K562 (cell line): Measurements from ENCODE around the gene LRMDA. TPM values are rescaled to one million over a fixed set of nuclear protein-coding genes. Genes with fewer than 3 reads are reported as not detected.

ENCODE experiments used
- AFF1 ChIP-seq, 2 experiments: fragments of 450-650 bp; IDR thresholded peaks; 2 replicates each; pipeline ENCODE4 v1.6.1; 2018; ENCODE audit warnings: mild to moderate bottlenecking in 2 of 2, low read depth in 1 of 2; ENCODE audit not compliant: partially characterized antibody in 2 of 2
- BCOR ChIP-seq: fragments of 450-650 bp; IDR thresholded peaks from 2 replicates; pipeline ENCODE4 v1.6.1; 2016
- EP300 ChIP-seq: IDR thresholded peaks from 2 replicates; pipeline ENCODE4 v1.6.1; 2012; ENCODE audit warnings: low read length, improper control_type of control experiment
- ESRRA ChIP-seq: fragments of 450-650 bp; IDR thresholded peaks from 2 replicates; pipeline ENCODE4 v1.6.1; 2014; ENCODE audit warnings: low read depth, mild to moderate bottlenecking, moderate library complexity, borderline replicate concordance
- NFE2L1 ChIP-seq: fragments of 450-650 bp; IDR thresholded peaks from 2 replicates; pipeline ENCODE4 v1.6.1; 2016; ENCODE audit warnings: missing genetic modification characterization, low read depth, mild to moderate bottlenecking, missing compliant biosample characterization, moderate library complexity, borderline replicate concordance
- NFIC ChIP-seq: fragments of 450-650 bp; IDR thresholded peaks from 2 replicates; pipeline ENCODE4 v1.6.1; 2017; ENCODE audit warnings: mild to moderate bottlenecking, inconsistent platforms
- RCOR1 ChIP-seq, 2 experiments: IDR thresholded peaks; 2 replicates each; pipeline ENCODE4 v1.6.1; 2012; ENCODE audit warnings: low read depth in 2 of 2, low read length in 2 of 2, borderline replicate concordance in 1 of 2, improper control_type of control experiment in 1 of 2
- SIN3A ChIP-seq, 2 experiments: fragments of 150-350 bp in 1 of 2; IDR thresholded peaks; 2 replicates each; pipeline ENCODE4 v1.6.1; 2011 to 2016; ENCODE audit warnings: borderline replicate concordance in 2 of 2, low read depth in 2 of 2, low read length in 2 of 2, mild to moderate bottlenecking in 2 of 2, moderate library complexity in 2 of 2; ENCODE audit not compliant: control insufficient read depth in 1 of 2
- TAF1 ChIP-seq: IDR thresholded peaks from 2 replicates; pipeline ENCODE4 v1.6.1; 2011; ENCODE audit warnings: mild to moderate bottlenecking, low read length, moderate library complexity; ENCODE audit not compliant: insufficient read depth, control insufficient read depth, severe bottlenecking; ENCODE audit errors: extremely low read depth
- YY1 ChIP-seq, 3 experiments: IDR thresholded peaks; 2 replicates each; pipeline ENCODE4 v1.6.1; 2011; ENCODE audit warnings: low read length in 2 of 3, mild to moderate bottlenecking in 2 of 3, moderate library complexity in 2 of 3, borderline replicate concordance in 1 of 3, control low read depth in 1 of 3, low read depth in 1 of 3; ENCODE audit not compliant: insufficient read depth in 3 of 3, insufficient replicate concordance in 2 of 3, control insufficient read depth in 1 of 3, insufficient read length in 1 of 3; ENCODE audit errors: extremely low read depth in 1 of 3
- ZNF124 ChIP-seq: sonication (generic); formaldehyde crosslinking; IDR thresholded peaks from 2 replicates; pipeline ENCODE4 v1.8.1; 2022; ENCODE audit warnings: missing genetic modification reagents
- ZNF395 ChIP-seq: fragments of 200-800 bp; sonication (Bioruptor generic); IDR thresholded peaks from 2 replicates; pipeline ENCODE4 v1.6.1; 2017; ENCODE audit warnings: missing genetic modification characterization, missing compliant biosample characterization
- ZNF398 ChIP-seq: fragments of 250-450 bp; sonication (Bioruptor Pico); IDR thresholded peaks from 2 replicates; pipeline ENCODE4 v1.8.0; 2021; ENCODE audit warnings: moderate library complexity, mild to moderate bottlenecking, inconsistent platforms
- ZNF431 ChIP-seq: sonication (generic); formaldehyde crosslinking; IDR thresholded peaks from 2 replicates; pipeline ENCODE4 v1.8.0; 2022; ENCODE audit warnings: mild to moderate bottlenecking, missing genetic modification reagents
- ZNF57 ChIP-seq: fragments of 450-650 bp; formaldehyde crosslinking; IDR thresholded peaks from 2 replicates; pipeline ENCODE4 v1.4.0; 2020; ENCODE audit warnings: mild to moderate bottlenecking, moderate library complexity
- polyA plus RNA-seq, 8 experiments: library from polyadenylated mRNA; depleted of rRNA in 4 of 8; stranded (reverse) in 5 of 8; unstranded in 3 of 8; fragments of >200 nt; fragmentation: Nextera tagmentation in 2 of 8; fragmentation: Illumina TruSeq in 1 of 8; extraction: Ambion mirVana in 2 of 8; extraction: Trizol in 1 of 8; gene quantifications; 2 replicates each; pipeline versions ENCODE4 v1.2.1 to v1.2.3, GENCODE V29; 2011 to 2014; ENCODE audit warnings: inconsistent platforms in 1 of 8, missing spikeins in 1 of 8
- total RNA-seq, 7 experiments: library from RNA; depleted of rRNA in 6 of 7; stranded (reverse); fragments of >200 nt in 6 of 7; fragmentation: Illumina TruSeq in 2 of 7; extraction: Trizol in 2 of 7; gene quantifications; 2 replicates each; pipeline versions ENCODE4 v1.2.1 to v1.2.3, GENCODE V29; 2011 to 2021; ENCODE audit warnings: low replicate concordance in 1 of 7

LRMDA gene
- total and polyA plus RNA-seq, 9 of the 15 experiments (the other 6 are each of a cell fraction or from before 2014, with no cell fraction given) = 0.25 TPM; not detected in 8

DNA sequence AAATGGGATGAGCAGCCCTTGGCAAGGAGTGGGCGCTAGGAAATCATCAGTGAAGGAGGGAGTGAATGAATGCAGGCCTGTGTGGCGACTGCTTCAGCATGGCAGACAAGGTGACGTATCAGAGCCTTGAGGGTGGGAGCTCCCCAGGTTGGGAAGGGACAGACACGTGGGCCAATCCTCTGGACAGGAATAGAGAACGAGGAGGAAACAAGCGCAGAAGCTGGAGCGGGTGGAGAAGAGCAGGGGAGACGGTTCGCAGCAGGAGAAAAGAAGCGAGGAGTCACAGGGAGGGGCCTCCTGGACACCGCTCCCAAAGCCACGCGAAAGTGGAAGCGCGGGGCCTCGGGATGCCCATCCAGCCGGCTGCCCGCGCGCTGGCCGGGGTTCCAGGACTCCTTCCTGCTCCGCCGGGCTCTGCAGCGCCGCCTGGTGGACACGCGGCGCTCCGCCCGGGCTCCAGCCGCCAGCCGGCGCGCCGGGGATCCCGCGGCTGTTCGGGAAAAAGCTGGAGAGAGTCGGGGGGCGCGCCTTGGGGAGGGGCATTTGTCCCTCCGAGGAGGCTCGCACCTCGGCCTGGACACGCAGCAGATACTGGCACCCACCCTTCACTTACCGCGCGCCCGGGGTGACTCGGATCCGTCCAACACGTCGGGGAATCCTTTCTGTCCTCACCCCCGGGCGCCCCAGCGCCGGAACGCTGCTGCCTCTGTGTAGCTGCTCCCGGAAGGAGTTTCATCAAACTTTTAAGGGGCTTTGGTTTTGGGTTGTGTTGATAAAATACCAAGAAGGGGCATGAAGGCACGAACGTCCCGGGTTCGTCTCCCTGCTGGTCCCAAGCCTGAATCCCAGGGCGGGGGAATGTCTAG lies 36.1 kb upstream of the LRMDA start (continued):
- TF ChIP-seq ZNF398 (CRISPR knock-in tag) (no peak), BCOR (no peak), ESRRA (no peak), NFE2L1 (tag) (no peak), YY1 (IDR thresholded peaks at IDR 0.05; ENCODE audit: borderline replicate concordance in 1 of 3, control insufficient read depth in 1 of 3, extremely low read depth in 1 of 3, insufficient read depth in 3 of 3, insufficient read length in 1 of 3, insufficient replicate concordance in 2 of 3, low read depth in 1 of 3, low read length in 2 of 3) (peak in 1 of 3 experiments; percentile 11), SIN3A (IDR thresholded peaks at IDR 0.05; ENCODE audit: borderline replicate concordance in 2 of 2, control insufficient read depth in 1 of 2, low read depth in 2 of 2, low read length in 2 of 2) (no peak), TAF1 (no peak), ZNF395 (no peak), EP300 (no peak), AFF1 (IDR thresholded peaks at IDR 0.05; ENCODE audit: low read depth in 1 of 2, partially characterized antibody in 2 of 2) (no peak), ZNF57 (no peak), RCOR1 (IDR thresholded peaks at IDR 0.05; ENCODE audit: borderline replicate concordance in 1 of 2, low read depth in 2 of 2, low read length in 2 of 2) (peak in 1 of 2 experiments; percentile 19; a peak in 1 of 4 replicates), ZNF124 (CRISPR knock-in tag) (no peak), ZNF431 (CRISPR knock-in tag) (no peak), NFIC (peak; percentile 21; the same call in 1 of the 2 replicates)
